GM21576 (cell line): ENCODE results near the gene KHK.

Experiments used
- ATAC-seq: cut with Tn5 transposase; IDR thresholded peaks from one replicate; pipeline ENCODE4 v1.9.1; 2021; ENCODE audit warnings: mild to moderate bottlenecking, moderate library complexity; ENCODE audit not compliant: unreplicated experiment

Gene KHK

GRCh38 chr2:27086724-27087593 lies at the start of gene KHK:
Gene KHK, plus strand, starts transcription at chr2:27086772. Its CDS starts 488 bp downstream, at chr2:27087260.
- ATAC-seq: no peak

- no peak for ATAC-seq
Measured at GRCh38 chr2:27038012-27038411, 48.6 kb upstream of the KHK start.

GRCh38 chr2:27038631-27039339 lies 47.8 kb upstream of the KHK start:
- ATAC-seq: no peak

- no peak for ATAC-seq
Measured at GRCh38 chr2:27039426-27039825, 47.1 kb upstream of the KHK start.

GRCh38 chr2:27039871-27040270 lies 46.7 kb upstream of the KHK start:
- no peak for ATAC-seq

- ATAC-seq: no peak
Measured at GRCh38 chr2:27040282-27040681, 46.3 kb upstream of the KHK start.

- peak; percentile 24 for ATAC-seq
Measured at GRCh38 chr2:27041752-27042151, 44.8 kb upstream of the KHK start.

GRCh38 chr2:27042159-27042661 lies 44.4 kb upstream of the KHK start:
- ATAC-seq: peak; percentile 74

GRCh38 chr2:27042985-27043634 lies 43.5 kb upstream of the KHK start:
- no peak for ATAC-seq

GRCh38 chr2:27049422-27050280 lies 36.9 kb upstream of the KHK start:
- ATAC-seq: peak; percentile 13

- peak; percentile 46 for ATAC-seq
Measured at GRCh38 chr2:27050281-27050995, 36.1 kb upstream of the KHK start.

- peak; percentile 69 for ATAC-seq
Measured at GRCh38 chr2:27050996-27051901, 35.3 kb upstream of the KHK start, which contains the start of gene AGBL5. Gene AGBL5, plus strand, starts transcription at chr2:27051668. Its CDS starts 1,291 bp downstream, at chr2:27052959.

GRCh38 chr2:27051902-27052645 lies 34.5 kb upstream of the KHK start:
- ATAC-seq: no peak

- ATAC-seq: no peak
Measured at GRCh38 chr2:27053321-27053720, 33.3 kb upstream of the KHK start.

- no peak for ATAC-seq
Measured at GRCh38 chr2:27053776-27054175, 32.8 kb upstream of the KHK start.

- ATAC-seq: no peak
Measured at GRCh38 chr2:27054721-27055120, 31.9 kb upstream of the KHK start.

- ATAC-seq: no peak
Measured at GRCh38 chr2:27057184-27057583, 29.4 kb upstream of the KHK start.

- ATAC-seq: no peak
Measured at GRCh38 chr2:27058210-27058609, 28.4 kb upstream of the KHK start.
